ENCODE data around the gene LEFTY2.

GRCh38 chr1:225919906-225920305 is 21.1 kb downstream of the LEFTY2 start:
- TF ChIP-seq CTCF (conservative IDR thresholded peaks at IDR 0.05) (no peak), ZFX (IDR thresholded peaks at IDR 0.05) (no peak)

Measured in C4-2B (cell line).